ENCODE data around the gene RNF187. TPM values are rescaled to one million over a fixed set of nuclear protein-coding genes. Genes with fewer than 3 reads are reported as not detected.

RNF187 gene
- total RNA-seq, 2 donors from 2014 or later = 35.3 to 35.6 TPM

DNA sequence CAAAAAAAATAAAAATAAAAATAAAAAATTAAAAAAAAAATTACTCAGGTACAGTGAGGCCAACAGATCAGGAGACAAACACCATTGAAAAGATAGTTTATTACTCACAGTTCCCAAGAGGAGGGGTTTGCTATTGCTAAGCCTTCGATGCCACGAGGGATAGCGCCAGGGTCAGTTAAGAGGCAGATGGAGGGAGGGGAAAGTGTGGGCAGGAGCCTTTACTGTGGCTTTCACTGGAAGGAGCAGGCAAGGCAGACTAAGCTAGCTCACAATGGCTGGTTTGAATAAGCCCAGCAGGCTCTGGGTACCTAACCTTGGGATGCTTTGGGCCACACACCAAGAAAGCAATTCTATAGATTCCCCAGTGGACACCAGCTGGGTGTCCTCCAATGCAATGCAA lies 12.7 kb upstream of the RNF187 start:
- H3K4me1 ChIP-seq = no peaks in the 10 kb centered on the region
- no peak overlapping the region for H3K27ac ChIP-seq
- no peak overlapping the region for H3K4me3 ChIP-seq
- no peak for DNase-seq (ENCODE audit: low spot score)
- TF ChIP-seq, protein P1, sequence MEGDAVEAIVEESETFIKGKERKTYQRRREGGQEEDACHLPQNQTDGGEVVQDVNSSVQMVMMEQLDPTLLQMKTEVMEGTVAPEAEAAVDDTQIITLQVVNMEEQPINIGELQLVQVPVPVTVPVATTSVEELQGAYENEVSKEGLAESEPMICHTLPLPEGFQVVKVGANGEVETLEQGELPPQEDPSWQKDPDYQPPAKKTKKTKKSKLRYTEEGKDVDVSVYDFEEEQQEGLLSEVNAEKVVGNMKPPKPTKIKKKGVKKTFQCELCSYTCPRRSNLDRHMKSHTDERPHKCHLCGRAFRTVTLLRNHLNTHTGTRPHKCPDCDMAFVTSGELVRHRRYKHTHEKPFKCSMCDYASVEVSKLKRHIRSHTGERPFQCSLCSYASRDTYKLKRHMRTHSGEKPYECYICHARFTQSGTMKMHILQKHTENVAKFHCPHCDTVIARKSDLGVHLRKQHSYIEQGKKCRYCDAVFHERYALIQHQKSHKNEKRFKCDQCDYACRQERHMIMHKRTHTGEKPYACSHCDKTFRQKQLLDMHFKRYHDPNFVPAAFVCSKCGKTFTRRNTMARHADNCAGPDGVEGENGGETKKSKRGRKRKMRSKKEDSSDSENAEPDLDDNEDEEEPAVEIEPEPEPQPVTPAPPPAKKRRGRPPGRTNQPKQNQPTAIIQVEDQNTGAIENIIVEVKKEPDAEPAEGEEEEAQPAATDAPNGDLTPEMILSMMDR (IDR thresholded peaks at IDR 0.05) = no peak
- H3K9me3 ChIP-seq = no peaks in the 10 kb centered on the region
- H3K36me3 ChIP-seq = no peaks in the 10 kb centered on the region
- peaks cover 0 to 4% of the 10 kb centered on the region in 2 donors for H3K27me3 ChIP-seq

DNA sequence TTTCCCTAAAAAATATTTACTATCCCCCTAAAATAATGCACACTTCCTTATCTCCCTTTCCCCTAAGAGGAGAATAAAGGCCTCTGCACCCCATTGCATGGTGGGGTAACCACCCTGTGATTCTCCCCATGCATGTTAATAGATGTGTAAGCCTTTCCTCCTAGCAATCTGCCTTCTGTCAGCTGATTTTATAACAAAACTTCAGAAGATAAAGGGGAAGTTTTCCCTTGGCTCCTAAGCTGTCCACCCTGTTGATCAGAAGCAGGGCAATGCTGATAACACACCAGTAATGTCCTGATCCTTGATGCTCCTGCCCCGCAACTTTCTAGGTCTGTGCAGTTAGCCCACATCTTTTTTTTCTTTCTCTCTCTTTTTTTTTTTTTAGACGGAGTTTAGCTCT lies 11.4 kb upstream of the RNF187 start:
- no peaks in the 10 kb centered on the region for H3K36me3 ChIP-seq
- TF ChIP-seq, protein P1 (IDR thresholded peaks at IDR 0.05) = no peak
- H3K27ac ChIP-seq = no peak overlapping the region
- no peaks in the 10 kb centered on the region for H3K4me1 ChIP-seq
- no peaks in the 10 kb centered on the region for H3K27me3 ChIP-seq
- H3K9me3 ChIP-seq = no peaks in the 10 kb centered on the region
- no peak overlapping the region for H3K4me3 ChIP-seq
- no peak for DNase-seq (ENCODE audit: low spot score)

DNA sequence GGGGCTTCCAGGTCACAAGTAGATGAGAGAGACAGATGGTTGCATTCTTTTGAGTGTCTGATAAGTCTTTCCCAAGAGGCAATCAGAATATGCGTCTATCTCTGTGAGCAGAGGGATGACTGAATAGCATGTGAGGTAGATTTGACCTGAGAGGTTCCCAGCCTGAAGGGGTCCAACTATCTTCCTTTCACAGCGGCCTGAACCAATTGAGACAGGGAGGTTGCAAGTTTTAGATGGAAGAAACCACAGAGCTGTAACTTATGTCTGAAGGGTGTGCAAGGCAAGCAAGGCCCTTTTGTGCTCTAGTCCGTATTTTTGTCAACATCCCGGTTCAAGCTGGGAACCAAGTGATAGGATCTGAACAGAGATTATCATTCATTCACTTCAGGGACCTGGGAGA lies 9.9 kb upstream of the RNF187 start:
- no peaks in the 10 kb centered on the region for H3K27me3 ChIP-seq
- no peaks in the 10 kb centered on the region for H3K36me3 ChIP-seq
- no peaks in the 10 kb centered on the region for H3K9me3 ChIP-seq
- DNase-seq (ENCODE audit: low spot score) = no peak
- TF ChIP-seq, protein P1 (IDR thresholded peaks at IDR 0.05) = no peak
- no peak overlapping the region for H3K4me3 ChIP-seq
- no peak overlapping the region for H3K27ac ChIP-seq
- H3K4me1 ChIP-seq = no peaks in the 10 kb centered on the region

DNA sequence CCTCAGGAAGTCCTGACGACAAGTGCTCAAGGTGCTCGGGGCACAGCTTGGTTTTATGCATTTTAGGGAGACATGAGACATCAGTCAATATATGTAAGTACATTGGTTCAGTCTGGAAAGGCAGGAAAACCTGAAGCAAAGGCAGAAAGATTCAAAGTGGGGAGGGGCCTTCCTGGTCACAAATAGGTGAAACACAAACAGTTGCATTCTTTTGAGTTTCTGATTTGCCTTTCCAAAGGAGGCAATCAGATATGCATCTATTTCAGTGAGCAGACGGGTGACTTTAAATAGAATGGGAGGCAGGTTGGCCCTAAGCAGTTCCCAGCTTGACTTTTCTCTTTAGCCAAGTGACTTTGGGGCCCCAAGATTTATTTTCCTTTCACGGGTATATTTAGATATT lies 8.9 kb upstream of the RNF187 start:
- Histone ChIP-seq H3K36me3 (no peaks in the 10 kb centered on the region), H3K27me3 (no peaks in the 10 kb centered on the region), H3K27ac (no peak overlapping the region), H3K4me3 (no peak overlapping the region), H3K4me1 (no peaks in the 10 kb centered on the region), H3K9me3 (no peaks in the 10 kb centered on the region)
- DNase-seq (ENCODE audit: low spot score) = no peak
- TF ChIP-seq, protein P1 (IDR thresholded peaks at IDR 0.05) = no peak

DNA sequence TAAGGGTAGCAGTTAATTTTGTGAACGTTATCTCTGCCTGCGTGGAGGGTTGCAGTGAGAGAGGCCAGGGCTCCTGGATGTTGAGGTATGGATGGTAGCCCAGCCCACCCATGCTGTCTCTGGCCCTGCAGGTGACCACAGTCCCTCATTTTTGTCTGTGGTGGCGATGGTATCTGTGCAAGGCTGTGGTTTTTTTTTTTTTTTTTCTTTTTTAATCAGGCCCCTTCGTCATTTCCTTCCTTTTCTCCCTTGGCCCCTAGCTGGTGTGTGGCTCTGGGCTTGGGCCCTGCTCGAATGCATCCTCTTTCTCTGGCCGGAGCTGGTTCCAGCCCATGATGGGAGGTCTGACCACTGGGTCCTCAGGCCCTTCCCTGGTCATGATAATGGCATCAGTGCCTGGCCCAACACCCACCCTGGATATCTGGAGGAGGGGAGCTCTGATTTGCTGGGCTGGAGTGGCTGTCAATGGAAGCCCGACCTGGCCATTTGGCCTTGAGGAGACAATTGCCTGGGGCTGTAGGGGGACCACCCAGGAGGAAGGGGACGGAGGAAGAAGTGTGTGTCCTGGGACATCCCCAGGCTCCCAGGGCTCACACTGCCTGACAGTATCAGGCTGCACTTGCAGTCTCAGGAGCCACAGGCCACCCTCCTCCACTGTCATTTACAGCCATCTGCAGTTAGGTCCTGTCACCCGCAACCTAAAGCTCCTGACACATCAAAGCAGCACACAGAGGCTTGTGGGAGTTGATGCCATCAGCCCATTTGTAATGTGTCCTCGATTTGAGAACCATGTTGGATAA lies 8.1 kb upstream of the RNF187 start:
- no peak for DNase-seq (ENCODE audit: low spot score)
- no peaks in the 10 kb centered on the region for H3K9me3 ChIP-seq
- H3K27ac ChIP-seq = no peak overlapping the region
- TF ChIP-seq, protein P1 (IDR thresholded peaks at IDR 0.05) = no peak
- H3K4me1 ChIP-seq = no peaks in the 10 kb centered on the region
- H3K27me3 ChIP-seq = no peaks in the 10 kb centered on the region
- H3K36me3 ChIP-seq = no peaks in the 10 kb centered on the region
- no peak overlapping the region for H3K4me3 ChIP-seq

DNA sequence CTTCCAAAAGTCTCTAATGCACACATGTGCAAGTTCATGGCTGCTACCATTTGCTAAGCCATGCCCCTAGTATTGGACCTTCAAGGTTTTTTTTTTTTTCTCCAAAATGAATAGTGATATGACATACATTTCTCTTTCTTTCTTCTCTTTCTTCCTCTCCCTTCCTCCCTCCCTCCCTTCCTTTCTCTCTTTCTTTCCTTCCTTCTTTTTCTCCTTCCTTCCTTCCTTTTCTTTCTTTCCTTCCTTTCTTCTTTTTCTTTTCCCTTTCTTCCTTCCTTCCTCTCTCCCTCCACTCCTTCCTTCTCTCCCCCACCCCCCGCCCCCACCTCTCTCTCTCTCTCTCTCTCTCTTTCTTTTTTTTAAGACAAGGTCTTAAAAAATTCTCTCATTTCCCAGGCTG lies 3.4 kb upstream of the RNF187 start:
- TF ChIP-seq, protein P1 (IDR thresholded peaks at IDR 0.05) = no peak
- no peaks in the 10 kb centered on the region for H3K27me3 ChIP-seq
- DNase-seq (ENCODE audit: low spot score) = no peak
- H3K4me3 ChIP-seq = no peak overlapping the region
- H3K4me1 ChIP-seq = peaks cover 0 to 17% of the 10 kb centered on the region in 2 donors
- no peak overlapping the region for H3K27ac ChIP-seq
- H3K9me3 ChIP-seq = no peaks in the 10 kb centered on the region
- H3K36me3 ChIP-seq = no peaks in the 10 kb centered on the region

Measured in right atrium auricular region (tissue), 2 donors.